ENCODE results near the gene RMRP. TPM values are rescaled to one million over a fixed set of nuclear protein-coding genes. Genes with fewer than 3 reads are reported as not detected.

Gene RMRP
- total RNA-seq, 1 donor: 88,726 TPM

GRCh38 chr9:35669331-35670145 is 11.7 kb upstream of the RMRP start:
- Histone ChIP-seq H3K4me1 (ENCODE audit: insufficient read depth, low read length) (peaks cover 7% of the 10 kb centered on the region), H3K4me3 (ENCODE audit: insufficient read depth, low read length) (no peak overlapping the region), H3K36me3 (ENCODE audit: insufficient read depth, low read length) (no peaks in the 10 kb centered on the region), H3K4me2 (ENCODE audit: insufficient read depth, low read length) (no peak overlapping the region), H4K20me1 (ENCODE audit: insufficient read depth, low read length) (no peaks in the 10 kb centered on the region), H3K9me3 (ENCODE audit: low read depth, low read length) (no peaks in the 10 kb centered on the region), H3K27ac (ENCODE audit: low read depth, low read length) (no peak overlapping the region), H3K79me2 (ENCODE audit: insufficient read depth, low read length) (no peaks in the 10 kb centered on the region), H2AFZ (ENCODE audit: low read length) (no peak overlapping the region), H3K27me3 (ENCODE audit: insufficient read depth, low read length) (peaks cover 8% of the 10 kb centered on the region)
- no peak for DNase-seq (ENCODE audit: insufficient read length, low spot score, missing footprints)
- TF ChIP-seq, protein P1, sequence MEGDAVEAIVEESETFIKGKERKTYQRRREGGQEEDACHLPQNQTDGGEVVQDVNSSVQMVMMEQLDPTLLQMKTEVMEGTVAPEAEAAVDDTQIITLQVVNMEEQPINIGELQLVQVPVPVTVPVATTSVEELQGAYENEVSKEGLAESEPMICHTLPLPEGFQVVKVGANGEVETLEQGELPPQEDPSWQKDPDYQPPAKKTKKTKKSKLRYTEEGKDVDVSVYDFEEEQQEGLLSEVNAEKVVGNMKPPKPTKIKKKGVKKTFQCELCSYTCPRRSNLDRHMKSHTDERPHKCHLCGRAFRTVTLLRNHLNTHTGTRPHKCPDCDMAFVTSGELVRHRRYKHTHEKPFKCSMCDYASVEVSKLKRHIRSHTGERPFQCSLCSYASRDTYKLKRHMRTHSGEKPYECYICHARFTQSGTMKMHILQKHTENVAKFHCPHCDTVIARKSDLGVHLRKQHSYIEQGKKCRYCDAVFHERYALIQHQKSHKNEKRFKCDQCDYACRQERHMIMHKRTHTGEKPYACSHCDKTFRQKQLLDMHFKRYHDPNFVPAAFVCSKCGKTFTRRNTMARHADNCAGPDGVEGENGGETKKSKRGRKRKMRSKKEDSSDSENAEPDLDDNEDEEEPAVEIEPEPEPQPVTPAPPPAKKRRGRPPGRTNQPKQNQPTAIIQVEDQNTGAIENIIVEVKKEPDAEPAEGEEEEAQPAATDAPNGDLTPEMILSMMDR (IDR thresholded peaks at IDR 0.05; ENCODE audit: extremely low read depth, low read depth, low read length): no peak

- no peaks in the 10 kb centered on the region for H3K9me3 ChIP-seq (ENCODE audit: low read depth, low read length)
- H3K36me3 ChIP-seq (ENCODE audit: insufficient read depth, low read length): no peaks in the 10 kb centered on the region
- no peak overlapping the region for H3K4me2 ChIP-seq (ENCODE audit: insufficient read depth, low read length)
- no peaks in the 10 kb centered on the region for H3K27me3 ChIP-seq (ENCODE audit: insufficient read depth, low read length)
- peaks cover 15% of the 10 kb centered on the region for H3K4me1 ChIP-seq (ENCODE audit: insufficient read depth, low read length)
- H3K79me2 ChIP-seq (ENCODE audit: insufficient read depth, low read length): no peaks in the 10 kb centered on the region
- H4K20me1 ChIP-seq (ENCODE audit: insufficient read depth, low read length): no peaks in the 10 kb centered on the region
- no peak overlapping the region for H2AFZ ChIP-seq (ENCODE audit: low read length)
- DNase-seq (ENCODE audit: insufficient read length, low spot score, missing footprints): no peak
- no peak overlapping the region for H3K27ac ChIP-seq (ENCODE audit: low read depth, low read length)
- TF ChIP-seq, protein P1 (IDR thresholded peaks at IDR 0.05; ENCODE audit: extremely low read depth, low read depth, low read length): no peak
- H3K4me3 ChIP-seq (ENCODE audit: insufficient read depth, low read length): no peak overlapping the region
Measured at GRCh38 chr9:35667939-35668338, 10.1 kb upstream of the RMRP start.

GRCh38 chr9:35666549-35666948 is 8.7 kb upstream of the RMRP start:
- TF ChIP-seq, protein P1 (IDR thresholded peaks at IDR 0.05; ENCODE audit: extremely low read depth, low read depth, low read length): no peak
- H3K4me3 ChIP-seq (ENCODE audit: insufficient read depth, low read length): no peak overlapping the region
- no peaks in the 10 kb centered on the region for H4K20me1 ChIP-seq (ENCODE audit: insufficient read depth, low read length)
- peaks cover 15% of the 10 kb centered on the region for H3K4me1 ChIP-seq (ENCODE audit: insufficient read depth, low read length)
- no peak for DNase-seq (ENCODE audit: insufficient read length, low spot score, missing footprints)
- H3K9me3 ChIP-seq (ENCODE audit: low read depth, low read length): no peaks in the 10 kb centered on the region
- H3K79me2 ChIP-seq (ENCODE audit: insufficient read depth, low read length): no peaks in the 10 kb centered on the region
- no peak overlapping the region for H3K4me2 ChIP-seq (ENCODE audit: insufficient read depth, low read length)
- no peak overlapping the region for H2AFZ ChIP-seq (ENCODE audit: low read length)
- H3K36me3 ChIP-seq (ENCODE audit: insufficient read depth, low read length): peaks cover 7% of the 10 kb centered on the region
- H3K27me3 ChIP-seq (ENCODE audit: insufficient read depth, low read length): no peaks in the 10 kb centered on the region
- no peak overlapping the region for H3K27ac ChIP-seq (ENCODE audit: low read depth, low read length)

DNA sequence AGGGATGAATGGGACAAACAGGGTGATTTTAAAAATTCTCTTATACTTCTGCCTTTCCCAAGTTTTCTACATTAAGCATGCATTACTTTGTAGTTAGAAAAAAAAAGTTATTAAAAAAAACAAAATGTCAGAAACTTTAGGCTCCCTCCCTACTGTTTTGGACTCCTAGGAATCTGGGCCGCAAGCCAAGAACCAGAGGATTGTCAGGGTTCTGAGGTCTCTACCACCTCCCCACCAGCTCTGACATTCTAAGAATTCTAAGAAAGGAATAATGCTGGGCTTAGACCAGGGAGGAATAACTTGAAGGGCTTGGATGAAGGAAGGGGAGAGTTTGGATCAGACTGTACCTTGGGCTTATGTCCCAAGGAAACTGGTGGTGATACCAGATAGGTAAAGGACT is 8.2 kb upstream of the RMRP start:
- no peaks in the 10 kb centered on the region for H3K79me2 ChIP-seq (ENCODE audit: insufficient read depth, low read length)
- H3K4me3 ChIP-seq (ENCODE audit: insufficient read depth, low read length): no peak overlapping the region
- DNase-seq (ENCODE audit: insufficient read length, low spot score, missing footprints): no peak
- H3K36me3 ChIP-seq (ENCODE audit: insufficient read depth, low read length): peaks cover 11% of the 10 kb centered on the region
- no peak overlapping the region for H3K4me2 ChIP-seq (ENCODE audit: insufficient read depth, low read length)
- H3K9me3 ChIP-seq (ENCODE audit: low read depth, low read length): no peaks in the 10 kb centered on the region
- no peaks in the 10 kb centered on the region for H4K20me1 ChIP-seq (ENCODE audit: insufficient read depth, low read length)
- no peak overlapping the region for H2AFZ ChIP-seq (ENCODE audit: low read length)
- TF ChIP-seq, protein P1 (IDR thresholded peaks at IDR 0.05; ENCODE audit: extremely low read depth, low read depth, low read length): no peak
- H3K27me3 ChIP-seq (ENCODE audit: insufficient read depth, low read length): no peaks in the 10 kb centered on the region
- H3K4me1 ChIP-seq (ENCODE audit: insufficient read depth, low read length): peaks cover 15% of the 10 kb centered on the region
- H3K27ac ChIP-seq (ENCODE audit: low read depth, low read length): no peak overlapping the region

Measured in osteoblast (primary cell).